GM18861 (cell line): Measurements from ENCODE around the gene GATAD2B.

Experiments
- ATAC-seq: cut with Tn5 transposase; IDR thresholded peaks from one replicate; pipeline ENCODE4 v1.9.1; 2021; ENCODE audit not compliant: unreplicated experiment

Gene GATAD2B

DNA sequence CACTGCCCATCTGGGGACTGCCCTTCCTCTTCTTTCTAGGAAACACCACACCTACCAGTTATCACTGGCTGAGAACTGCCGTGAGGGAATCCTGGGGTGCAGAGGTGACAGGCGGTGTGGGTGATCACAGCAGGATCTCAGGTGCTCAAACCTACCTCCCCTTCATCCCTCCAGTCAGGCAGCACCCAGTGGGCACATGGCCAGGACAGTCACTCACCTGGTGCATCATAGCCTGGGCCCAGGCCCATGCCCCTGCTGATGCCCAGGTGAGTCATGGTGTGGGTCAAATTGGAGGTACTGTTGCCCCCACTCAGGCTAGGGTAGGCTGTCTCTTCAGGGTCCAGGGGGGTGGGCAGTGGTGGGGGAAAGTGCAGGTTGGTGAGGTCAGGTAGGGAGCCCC is 29.0 kb upstream of the GATAD2B start:
- ATAC-seq: no peak

DNA sequence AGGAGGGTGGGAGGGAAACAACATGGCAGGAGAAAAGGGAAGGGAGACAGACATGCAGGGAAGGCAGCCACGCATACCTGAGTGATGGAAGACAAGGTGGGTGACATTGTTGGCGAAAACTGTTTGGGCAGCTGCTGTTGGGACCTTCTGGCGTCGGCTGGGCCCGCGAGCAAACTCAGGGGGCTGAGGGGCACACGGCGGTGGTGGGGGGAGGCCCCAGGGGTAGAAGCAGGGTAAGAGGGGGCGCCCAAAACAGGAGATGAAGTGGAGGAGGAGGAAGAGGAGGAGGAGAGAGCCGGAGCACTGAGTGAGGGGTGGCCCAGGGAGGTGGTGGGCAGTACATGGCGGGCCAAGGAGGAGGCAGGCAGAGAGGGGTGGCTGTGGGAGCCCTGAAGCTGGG is 28.4 kb upstream of the GATAD2B start:
- ATAC-seq: no peak

DNA sequence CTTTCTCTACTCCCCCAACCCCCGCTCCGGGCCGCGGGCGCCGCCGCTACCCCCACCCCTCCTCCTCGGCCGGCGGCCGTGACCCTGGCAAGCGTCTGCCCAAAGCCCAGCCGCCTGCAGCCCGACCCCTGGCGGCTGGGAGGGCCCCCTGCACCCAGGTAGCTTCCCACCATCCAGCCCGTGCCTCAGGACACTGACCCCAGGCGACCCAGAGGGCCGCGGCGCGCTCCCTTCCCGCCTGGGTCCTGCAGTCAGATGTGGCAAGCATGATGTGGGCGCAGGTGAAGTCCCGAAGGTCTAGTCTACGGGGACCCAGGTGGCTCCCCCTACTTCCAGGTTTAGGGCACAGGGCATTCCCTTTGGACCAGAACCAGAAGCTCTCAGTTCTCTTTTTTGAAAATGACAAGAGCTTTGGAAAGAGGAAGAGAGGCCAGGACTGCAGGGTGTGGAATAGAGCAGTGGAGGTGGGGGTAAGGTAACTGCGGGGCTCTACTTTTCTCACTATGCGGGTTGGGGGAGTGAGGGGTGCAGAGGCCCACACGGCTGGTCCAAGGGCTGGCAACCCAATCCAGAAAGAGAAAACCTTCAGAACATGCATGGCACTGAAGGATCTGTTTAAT is 24.0 kb upstream of the GATAD2B start, which contains the start of gene DENND4B:
Gene DENND4B (minus strand): TSS at position 97 of the 620 bp plus-strand sequence. CDS start 2,344 bp downstream, outside the sequence.
- ATAC-seq: peak; percentile 46

DNA sequence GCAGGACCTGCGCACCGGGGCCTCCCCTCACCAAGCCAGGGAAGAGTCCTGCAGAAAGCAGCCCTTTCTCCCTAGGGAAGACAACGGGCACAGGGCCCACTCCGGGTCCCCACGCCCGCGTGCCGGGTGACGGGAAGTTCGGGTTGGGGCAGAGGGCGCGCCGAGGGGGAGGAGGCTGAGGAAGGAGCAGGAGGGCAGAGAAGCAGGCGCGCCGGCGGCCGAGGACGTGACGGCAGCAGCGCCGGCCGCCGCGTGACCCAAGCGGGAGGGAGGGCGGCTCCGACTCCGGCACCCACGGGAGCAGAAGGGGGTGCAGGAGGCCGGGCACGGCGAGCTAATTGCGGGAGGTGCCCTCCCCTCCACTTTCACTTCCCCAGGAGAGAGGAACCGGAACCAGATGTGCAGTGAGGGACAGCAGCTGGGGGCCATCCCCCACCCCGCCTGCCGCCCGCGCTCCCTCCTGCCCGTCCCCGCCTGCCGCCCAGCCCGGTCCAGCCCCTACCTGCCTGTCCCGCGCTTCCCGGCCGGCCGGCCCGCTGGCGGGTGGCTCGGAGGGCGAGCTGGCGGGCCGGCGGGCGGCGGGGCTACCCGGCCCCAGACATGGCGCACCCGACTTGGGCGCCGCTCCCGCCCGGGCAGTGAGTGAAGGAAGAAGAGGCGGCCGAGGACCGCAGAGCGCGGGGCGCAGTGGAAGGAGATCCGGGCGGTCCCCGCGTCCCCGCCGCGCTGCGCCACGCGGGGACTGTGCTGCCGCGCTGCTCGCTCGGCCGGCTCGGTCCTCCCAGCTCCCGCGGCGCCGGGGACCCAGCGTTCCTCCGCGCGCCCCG is 23.2 kb upstream of the GATAD2B start:
- peak; percentile 72 for ATAC-seq

DNA sequence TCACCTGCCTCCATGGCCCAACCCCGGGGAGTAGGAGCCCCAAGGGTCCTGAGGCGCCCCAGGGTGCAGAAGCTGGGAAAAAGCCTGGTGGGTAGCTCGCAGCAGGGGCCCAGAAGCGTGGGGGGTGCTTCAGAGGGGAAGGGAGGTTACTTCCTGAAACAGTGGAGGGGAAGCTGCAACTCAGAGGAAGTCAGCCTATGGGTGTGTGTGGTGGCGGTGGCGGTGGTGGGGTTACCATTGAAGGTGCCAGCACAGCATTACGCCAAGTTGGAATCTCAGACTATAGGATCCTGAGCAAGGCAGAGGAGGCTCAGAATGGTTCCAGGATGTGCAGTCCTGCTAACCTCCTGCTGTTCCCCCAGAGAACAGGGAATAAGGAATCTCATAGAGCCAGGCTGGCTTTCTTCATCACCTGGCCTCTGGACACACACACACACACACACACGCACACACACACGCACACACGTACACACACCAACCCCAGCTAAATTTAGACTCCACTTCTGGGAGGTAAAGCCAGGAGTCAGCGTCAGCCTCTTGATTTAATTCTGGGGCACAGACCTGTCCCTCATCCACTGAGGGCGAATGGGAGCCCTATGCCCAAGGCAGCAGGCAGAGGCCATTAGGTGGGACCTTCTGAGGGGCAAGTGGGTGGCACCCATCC is 22.5 kb upstream of the GATAD2B start:
- no peak for ATAC-seq

DNA sequence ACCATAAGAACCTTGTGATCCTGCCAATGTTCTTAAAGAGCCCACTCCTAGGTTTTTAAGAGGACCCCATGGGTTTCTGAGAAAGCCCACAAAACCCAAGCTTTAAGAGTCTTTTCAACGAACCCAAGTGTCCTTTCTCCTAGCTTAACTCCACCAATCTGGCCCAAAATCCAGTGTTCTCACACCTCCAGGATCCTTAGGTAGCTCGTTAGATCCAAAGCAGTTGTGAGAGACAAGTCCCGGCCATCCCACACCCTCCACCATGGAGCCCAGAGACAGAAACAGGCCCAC is 22.0 kb upstream of the GATAD2B start:
- no peak for ATAC-seq

DNA sequence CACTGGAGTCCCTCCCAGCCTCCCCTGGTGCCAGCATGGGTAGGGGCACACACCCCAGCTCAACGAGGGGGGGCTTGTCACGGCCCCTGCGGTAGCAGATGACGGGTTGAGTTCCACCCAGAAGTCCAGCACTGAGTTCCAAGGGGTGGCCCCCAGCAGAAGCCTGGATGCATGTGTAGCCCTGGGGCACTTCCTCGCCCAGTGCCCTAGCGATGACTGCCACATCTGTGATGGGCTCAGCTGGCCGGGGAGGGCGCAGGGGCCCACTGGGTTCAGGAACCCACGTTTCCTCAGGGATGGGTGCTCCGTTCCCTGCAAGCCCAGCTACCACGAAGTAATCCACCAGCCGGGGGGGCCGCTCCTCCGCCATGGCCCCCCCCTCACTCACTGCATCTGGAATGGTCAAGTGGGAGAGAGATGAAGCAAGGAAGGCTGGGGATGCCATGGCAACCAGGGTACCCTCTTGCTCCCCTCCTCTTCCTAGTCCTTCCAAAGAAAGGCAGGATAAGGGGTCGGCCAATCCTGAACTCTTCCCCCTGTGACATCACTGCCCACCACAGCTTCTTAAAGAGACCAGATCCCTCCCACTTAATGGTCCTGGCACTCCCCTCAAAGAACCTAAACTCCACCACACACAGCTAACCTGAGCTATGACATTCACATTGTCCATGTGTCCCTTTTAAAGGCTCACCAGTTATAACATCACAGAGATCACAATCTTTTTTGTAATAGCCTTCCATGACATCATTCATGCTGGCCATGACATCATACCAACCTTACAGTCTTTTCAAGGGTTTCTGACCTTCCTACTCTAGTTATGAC is 21.4 kb upstream of the GATAD2B start:
- no peak for ATAC-seq

DNA sequence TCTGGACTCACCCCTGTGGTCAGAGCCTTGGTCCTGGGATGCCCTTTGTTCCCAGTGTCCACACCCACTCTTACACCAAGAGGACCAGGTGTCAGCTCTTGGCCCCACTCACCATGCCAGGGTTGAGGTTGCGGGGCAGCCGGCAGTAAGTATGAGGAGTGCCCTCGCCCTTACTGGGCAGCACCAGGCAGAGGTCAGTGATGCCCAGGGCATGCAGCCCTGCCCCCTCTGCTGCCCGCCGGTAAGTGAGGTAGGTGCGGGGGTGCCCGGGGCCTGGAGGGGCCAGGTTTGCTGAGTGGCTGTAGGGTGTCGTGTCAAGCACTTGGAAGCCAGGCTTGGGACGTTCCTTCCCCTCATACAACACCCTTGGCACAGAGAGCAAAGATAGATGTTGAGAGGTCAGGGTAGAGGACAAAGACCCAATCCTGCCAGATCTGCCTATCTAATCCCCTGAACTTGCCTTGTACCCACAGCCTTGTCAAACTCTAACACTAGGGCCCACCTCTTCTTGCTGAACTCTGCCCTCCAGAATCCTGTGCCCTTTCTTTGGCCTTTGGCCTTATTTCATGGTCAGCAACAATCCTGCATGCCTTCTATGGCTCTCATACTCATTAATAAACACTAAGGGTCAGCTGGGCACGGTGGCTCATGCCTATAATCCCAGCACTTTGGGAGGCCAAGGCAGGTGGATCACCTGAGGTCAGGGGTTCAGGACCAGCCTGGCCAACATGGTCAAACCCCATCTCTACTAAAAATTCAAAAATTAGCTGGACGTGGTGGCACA is 20.2 kb upstream of the GATAD2B start:
- ATAC-seq: no peak

DNA sequence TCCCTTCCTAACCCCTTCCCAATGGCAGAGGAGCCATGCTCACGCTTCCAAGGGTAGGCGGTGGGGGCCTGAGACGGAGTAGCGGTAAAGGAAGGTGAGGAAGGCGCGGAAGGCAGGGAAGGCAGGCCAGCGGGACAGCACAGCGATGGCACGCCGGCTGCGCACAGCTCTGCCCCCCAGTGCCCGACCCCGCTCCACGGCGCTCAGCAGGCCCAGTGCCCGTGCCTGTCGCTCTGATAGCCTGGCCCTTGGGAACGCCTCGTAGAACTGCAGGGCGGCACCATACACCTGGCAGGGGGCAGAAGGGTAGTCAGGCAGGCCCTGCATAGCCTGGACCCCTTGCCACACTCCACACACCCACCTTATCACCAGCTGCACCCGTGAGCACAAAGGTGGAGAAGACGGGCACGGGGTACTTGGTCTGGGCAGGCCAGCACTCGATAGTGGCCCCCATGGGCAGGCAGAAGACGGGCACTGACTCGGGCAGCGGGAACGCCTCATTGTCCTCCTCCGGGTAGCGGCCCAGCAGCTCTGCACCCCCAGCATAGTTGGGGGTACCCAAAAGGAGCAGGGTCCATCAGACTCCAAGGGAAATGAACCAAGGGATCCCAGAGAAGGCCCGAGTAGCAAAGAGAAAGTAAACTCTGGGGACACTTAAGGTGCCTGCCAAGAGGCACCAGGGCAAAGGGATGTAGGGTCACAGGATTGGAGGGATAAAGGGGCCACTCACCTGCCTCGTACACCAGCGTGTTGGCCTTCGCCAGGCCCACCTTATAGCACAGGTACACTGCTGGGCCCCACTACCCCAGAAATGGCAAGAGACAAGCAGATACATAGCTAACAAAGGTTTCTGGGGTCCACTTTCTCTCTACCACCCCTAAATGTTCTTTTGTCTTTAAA is 19.3 kb upstream of the GATAD2B start:
- no peak for ATAC-seq

DNA sequence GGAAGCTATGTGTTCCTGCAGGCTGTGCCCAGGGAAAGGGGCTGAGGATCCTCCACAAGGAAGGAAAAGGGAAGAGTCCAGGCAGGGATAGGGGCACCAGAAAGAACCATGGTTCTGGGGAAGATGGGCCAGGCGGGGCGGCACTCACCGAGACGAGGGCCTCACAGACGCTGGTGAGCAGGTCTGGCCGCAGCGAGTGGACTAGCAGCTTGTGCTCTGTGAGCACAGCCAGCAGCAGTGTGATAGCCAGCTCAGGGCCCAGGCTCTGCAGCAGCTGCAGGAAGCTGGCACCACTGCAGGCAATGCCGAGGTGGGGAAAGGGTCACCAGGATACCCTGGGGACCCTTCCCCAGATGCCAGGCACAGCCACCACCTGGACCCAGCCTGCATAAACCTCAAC is 18.0 kb upstream of the GATAD2B start:
- ATAC-seq: no peak

DNA sequence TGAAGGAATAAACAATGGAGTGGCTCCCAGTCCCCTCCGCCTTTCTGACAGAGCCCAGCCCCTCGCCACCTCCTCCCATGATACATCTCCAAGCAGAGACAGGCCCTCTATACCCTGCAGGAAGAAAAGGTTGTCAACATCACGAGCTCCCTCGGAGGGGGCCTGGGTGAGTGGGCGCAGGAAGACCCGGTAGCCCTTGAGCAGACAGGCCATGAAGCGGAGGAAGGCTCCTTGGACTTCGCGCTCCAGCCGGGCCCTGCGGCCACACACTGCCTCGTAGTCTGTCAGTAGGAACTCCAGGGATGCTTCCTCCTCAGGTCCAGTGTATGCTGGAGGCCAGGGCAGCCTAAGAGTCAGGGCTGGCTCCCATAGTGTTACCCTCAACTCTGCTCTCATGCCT is 16.7 kb upstream of the GATAD2B start:
- no peak for ATAC-seq

DNA sequence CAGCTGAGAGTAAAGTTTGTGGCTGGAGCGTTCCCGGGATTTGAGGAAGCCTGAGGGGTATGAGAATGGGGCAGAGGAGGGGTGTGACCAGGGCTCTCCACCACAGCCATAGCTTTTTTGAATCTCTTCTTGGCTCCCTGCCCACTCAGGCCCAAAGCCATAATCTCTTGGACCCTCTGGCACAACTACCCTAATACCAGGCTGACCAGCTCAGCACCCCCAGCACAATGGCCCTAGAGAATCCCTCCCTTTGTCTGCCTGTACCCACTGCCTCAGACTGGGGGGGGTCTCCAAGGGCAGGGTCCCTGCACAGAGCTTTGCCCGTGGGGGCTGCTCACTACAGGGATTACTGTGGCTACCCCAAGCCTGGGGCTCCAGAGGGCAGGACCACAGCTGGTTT is 16.2 kb upstream of the GATAD2B start:
- no peak for ATAC-seq

DNA sequence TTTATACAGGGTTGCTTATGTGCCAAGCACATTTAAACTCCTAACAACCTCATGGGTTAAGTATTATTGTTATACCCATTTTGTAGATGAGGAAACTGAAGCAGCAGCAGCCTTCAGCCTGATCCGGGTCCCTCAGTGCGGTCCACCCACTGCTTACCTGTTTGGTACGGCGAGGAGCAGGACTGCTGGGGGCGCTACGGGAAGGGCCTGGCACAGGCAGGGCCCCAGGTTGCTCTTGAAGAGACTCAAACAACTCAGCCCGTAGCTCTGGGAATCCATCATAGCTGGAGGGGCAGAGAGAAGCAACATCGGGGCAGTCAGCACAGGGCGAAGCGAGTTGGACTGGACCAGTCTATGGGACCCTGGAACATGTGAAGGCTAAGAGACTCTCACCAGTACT is 14.6 kb upstream of the GATAD2B start:
- ATAC-seq: no peak

DNA sequence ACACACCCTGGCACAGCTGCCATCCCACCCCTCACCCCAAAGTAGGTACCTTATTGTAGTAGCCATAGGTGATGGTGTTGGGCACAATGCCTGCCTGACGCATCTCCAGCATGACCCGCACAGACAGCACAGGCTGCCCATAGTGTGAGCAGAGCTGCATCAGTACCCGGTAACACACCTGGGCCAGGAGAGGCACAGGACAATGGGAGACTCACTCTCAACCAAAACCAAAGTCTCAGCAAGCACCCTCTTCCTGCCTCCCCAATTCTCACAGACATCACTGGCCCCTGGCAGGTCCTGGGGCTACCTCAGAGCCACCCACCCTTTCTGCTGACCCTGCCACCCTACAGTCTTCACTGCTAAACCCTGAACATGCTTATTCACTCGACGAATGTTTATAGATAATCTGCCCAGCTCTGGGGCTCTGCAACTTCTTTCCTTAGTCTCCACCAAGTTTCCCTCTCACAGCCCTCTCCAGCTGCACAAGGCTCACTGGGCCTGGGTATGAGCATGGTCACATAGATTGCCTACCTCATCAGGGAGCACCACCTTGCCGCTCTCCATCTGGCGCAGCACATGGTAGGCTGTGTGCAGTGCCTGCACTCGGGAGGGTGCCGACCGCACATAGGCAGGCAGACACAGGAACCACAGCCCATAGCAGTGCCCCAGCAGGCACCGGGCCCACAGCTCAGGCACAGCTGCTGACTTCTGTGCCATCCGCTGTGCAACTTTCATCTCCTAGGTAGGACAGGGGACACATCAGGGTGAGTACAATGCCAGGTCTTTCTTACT is 13.4 kb upstream of the GATAD2B start:
- ATAC-seq: no peak

DNA sequence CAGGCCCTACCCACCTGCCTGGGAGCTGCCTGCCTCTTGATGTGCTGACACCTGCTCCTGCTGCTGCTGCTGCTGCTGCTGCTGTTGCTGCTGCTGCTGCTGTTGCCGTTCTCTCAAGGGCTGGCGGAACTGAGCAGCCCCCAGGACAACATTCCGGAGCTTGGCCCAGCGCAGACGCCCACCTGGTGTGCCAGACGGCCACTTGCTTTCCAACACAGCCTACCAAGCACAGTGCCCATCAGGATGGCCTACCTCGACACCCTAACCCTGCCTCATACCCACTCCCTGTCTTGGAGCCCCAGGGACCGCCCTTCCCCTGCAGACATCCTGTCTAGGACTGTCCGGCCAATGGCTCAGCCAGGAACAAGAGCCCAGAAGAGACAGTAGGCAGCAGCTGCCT is 12.0 kb upstream of the GATAD2B start:
- no peak for ATAC-seq

DNA sequence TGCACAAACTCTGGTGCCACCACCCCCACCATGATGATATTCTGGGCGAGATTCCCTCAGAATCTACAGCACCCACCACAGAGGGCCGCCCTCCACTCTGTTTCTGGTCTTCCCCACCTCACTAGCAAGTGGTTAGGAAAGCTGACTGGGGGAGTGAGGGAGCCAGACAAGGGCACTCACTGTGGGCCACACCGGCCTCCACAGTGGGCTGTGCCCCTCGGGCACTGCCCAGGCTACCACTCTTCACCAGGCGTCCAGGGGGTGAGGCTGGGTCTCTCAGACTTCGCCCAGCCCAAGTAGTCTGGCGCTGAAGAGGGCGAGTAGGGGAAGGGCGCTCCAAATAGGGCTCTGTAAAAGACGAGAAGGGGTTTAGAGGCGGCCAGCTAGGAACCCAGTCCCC is 11.2 kb upstream of the GATAD2B start:
- ATAC-seq: no peak

DNA sequence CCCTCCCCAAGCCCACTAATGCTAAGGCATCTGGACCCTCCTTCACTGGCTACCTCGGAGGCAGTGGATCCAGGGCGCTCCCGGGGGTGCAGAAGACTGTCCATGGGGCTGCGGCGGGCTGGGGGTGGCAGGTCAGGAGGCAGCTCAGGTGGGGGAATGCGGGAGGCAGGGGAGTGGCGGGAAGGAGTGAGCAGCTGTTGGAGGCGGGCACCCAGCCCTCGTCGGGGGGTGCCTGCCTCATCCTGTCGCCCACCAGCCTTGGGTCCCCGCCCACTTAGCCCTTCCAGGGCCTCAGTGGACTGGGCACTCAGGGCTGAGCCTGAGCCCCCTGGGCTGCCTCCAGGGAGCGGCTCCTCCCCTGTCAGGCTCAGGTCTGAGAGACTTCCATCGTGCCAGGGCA is 10.7 kb upstream of the GATAD2B start:
- ATAC-seq: no peak

DNA sequence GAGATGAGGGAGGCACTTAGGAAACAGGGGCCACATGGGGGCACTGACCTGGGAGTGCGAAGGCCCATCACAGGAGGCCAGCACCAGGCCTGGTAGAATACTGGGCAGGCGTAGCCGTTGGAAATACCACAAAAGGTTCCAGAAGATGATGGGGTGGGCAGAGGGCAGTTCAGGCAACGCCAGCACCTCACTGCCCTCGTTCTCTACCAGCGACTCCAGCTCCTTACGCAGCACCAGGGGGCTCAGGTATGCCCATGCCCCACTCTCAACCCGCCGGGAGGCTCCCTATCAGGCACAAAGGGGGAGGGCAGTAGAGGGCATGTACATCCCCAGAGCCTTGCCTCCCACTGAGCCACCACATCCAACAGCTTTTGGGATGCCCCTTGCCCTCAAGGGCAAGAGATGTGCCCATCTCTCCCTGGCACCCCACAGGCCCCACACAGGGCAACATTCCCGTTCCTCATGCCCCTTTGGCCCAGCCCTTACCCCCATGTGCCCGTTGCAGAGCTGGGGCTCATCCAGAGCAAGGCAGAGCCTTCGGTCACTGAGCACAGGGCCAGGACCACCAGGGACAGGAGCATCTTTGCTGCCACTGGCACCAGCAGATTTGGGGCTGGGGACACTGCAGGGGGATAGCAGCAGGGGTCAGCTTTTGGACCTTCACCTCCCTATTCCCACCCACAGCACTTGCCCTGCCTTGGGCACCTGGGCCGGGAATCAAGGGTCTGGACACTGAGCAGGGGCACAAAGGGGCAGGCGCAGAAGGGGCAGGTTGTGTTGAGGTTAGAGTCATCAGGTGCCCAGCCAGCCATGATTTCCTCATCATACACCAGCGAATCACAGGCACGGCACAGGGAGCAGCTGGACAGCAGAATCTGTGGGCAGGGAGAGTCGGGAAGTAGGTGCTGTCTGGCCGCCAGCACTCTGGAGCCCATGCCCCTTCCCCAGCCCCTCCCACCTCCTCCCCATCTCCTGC is 9.7 kb upstream of the GATAD2B start:
- no peak for ATAC-seq
